ENCODE data around the gene B4GALT4. TPM values are rescaled to one million over a fixed set of nuclear protein-coding genes. Genes with fewer than 3 reads are reported as not detected.

B4GALT4 gene
- total RNA-seq, 3 donors from 2014 or later (not counting 1 experiment from before 2014, with no cell fraction given) = 35.1 to 54.1 (median 48.8) TPM

DNA sequence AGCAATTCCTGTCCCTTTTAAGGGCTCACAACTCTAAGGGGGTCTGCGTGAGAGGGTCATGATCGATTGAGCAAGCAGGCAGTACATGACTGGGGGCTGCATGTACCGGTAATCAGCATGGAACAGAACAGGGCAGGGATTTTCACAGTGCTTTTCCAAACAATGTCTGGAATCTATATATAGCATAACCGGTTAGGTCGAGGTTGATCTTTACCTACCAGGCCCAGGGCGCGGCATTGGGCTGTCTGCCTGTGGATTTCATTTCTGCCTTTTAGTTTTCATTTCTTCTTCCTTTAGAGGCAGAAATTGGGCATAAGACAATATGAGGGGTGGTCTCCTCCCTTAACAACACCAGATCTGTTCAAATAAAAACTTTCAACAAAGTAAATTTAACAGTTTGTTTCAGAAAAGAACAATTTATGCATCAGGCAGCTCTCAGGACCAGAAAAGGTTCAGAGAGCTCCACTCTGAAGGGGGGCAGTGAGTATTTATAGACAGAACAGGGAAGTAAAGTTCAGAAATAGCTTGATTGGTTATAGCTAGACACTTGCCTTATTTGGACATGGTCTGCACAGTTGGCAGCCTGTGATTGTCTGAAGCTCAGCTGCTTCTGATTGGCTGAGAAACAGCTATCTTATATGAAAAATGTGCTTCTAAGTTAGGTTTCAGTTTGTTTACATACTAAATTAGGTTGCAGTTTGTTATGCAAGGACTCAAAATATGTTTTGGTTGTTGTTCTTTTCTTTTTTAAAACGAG is 17.2 kb upstream of the B4GALT4 start:
- intact Hi-C loops (cut with micrococcal nuclease) = no loop called here
- H3K27me3 Mint-ChIP-seq (ENCODE audit: low read depth in 2 of 2) = peaks cover 7 to 18% of the 10 kb centered on the region in 2 donors

GRCh38 chr3:119257111-119257510 is 16.4 kb upstream of the B4GALT4 start:
- no peak overlapping the region for H3K27ac Mint-ChIP-seq
- 91% methylated on average over 2 of the region's 2 CpGs for WGBS (ENCODE audit: insufficient coverage)
- intact Hi-C loops (cut with micrococcal nuclease) = no loop called here
- DNase-seq (no peak), ATAC-seq (no peak)
- H3K27ac ChIP-seq (ENCODE audit: low read length) = no peak overlapping the region
- H3K27me3 Mint-ChIP-seq (ENCODE audit: low read depth in 2 of 2) = peaks cover 7 to 18% of the 10 kb centered on the region in 2 donors
- H3K4me1 Mint-ChIP-seq = no peaks in the 10 kb centered on the region
- no peaks in the 10 kb centered on the region for H3K27me3 ChIP-seq (ENCODE audit: control insufficient read depth, insufficient read depth, low read length)
- TF ChIP-seq, protein P1, sequence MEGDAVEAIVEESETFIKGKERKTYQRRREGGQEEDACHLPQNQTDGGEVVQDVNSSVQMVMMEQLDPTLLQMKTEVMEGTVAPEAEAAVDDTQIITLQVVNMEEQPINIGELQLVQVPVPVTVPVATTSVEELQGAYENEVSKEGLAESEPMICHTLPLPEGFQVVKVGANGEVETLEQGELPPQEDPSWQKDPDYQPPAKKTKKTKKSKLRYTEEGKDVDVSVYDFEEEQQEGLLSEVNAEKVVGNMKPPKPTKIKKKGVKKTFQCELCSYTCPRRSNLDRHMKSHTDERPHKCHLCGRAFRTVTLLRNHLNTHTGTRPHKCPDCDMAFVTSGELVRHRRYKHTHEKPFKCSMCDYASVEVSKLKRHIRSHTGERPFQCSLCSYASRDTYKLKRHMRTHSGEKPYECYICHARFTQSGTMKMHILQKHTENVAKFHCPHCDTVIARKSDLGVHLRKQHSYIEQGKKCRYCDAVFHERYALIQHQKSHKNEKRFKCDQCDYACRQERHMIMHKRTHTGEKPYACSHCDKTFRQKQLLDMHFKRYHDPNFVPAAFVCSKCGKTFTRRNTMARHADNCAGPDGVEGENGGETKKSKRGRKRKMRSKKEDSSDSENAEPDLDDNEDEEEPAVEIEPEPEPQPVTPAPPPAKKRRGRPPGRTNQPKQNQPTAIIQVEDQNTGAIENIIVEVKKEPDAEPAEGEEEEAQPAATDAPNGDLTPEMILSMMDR (IDR thresholded peaks at IDR 0.05) = no peak
- no peak overlapping the region for H3K4me3 ChIP-seq (ENCODE audit: low read length)
- H3K36me3 Mint-ChIP-seq = no peaks in the 10 kb centered on the region
- H3K36me3 ChIP-seq (ENCODE audit: control insufficient read depth, insufficient read depth, low read length) = no peaks in the 10 kb centered on the region
- no peaks in the 10 kb centered on the region for H3K4me1 ChIP-seq (ENCODE audit: control insufficient read depth, insufficient read depth, low read length)
- no peaks in the 10 kb centered on the region for H3K9me3 ChIP-seq (ENCODE audit: control insufficient read depth, insufficient read depth, low read length)
- H3K9me3 Mint-ChIP-seq = no peaks in the 10 kb centered on the region
- H3K4me3 Mint-ChIP-seq = no peak overlapping the region

More for the DNA sequence above, 17.2 kb upstream of the B4GALT4 start:
- no peak for DNase-seq
- Histone ChIP-seq H3K4me1 (ENCODE audit: control insufficient read depth, insufficient read depth, low read length) (no peaks in the 10 kb centered on the region), H3K36me3 (ENCODE audit: control insufficient read depth, insufficient read depth, low read length) (no peaks in the 10 kb centered on the region), H3K27ac (ENCODE audit: low read length) (no peak overlapping the region), H3K9me3 (ENCODE audit: control insufficient read depth, insufficient read depth, low read length) (no peaks in the 10 kb centered on the region), H3K27me3 (ENCODE audit: control insufficient read depth, insufficient read depth, low read length) (no peaks in the 10 kb centered on the region), H3K4me3 (ENCODE audit: low read length) (no peak overlapping the region)
- H3K4me1 Mint-ChIP-seq = no peaks in the 10 kb centered on the region
- no peaks in the 10 kb centered on the region for H3K36me3 Mint-ChIP-seq
- no peaks in the 10 kb centered on the region for H3K9me3 Mint-ChIP-seq
- H3K4me3 Mint-ChIP-seq = no peak overlapping the region
- 91% methylated on average over 7 of the region's 8 CpGs for WGBS (ENCODE audit: insufficient coverage)
- ATAC-seq = no peak
- TF ChIP-seq, protein P1 (IDR thresholded peaks at IDR 0.05) = no peak
- H3K27ac Mint-ChIP-seq = no peak overlapping the region

DNA sequence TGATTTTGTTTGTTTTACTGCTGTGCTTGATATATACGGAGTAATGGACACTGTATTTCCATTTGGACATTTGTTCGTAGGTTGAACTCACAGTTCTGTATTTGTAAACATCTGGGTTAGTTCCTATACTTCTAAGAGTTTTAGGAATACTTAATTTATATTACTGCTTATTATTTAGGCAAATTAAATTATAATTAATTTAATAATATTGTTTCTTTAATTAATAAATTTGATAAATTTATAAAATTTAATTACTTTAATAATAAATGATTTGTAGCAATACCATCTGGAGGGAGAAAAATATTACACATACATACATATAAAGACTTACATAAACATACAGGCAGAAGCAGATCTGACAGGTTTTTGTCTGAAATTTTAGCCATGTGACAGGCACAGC is 14.5 kb upstream of the B4GALT4 start:
- H3K4me3 ChIP-seq (ENCODE audit: low read length) = no peak overlapping the region
- Mint-ChIP-seq H3K27ac (no peak overlapping the region), H3K4me1 (no peaks in the 10 kb centered on the region), H3K9me3 (no peaks in the 10 kb centered on the region), H3K27me3 (ENCODE audit: low read depth in 2 of 2) (peaks cover 4 to 15% of the 10 kb centered on the region in 2 donors), H3K36me3 (no peaks in the 10 kb centered on the region), H3K4me3 (no peak overlapping the region)
- intact Hi-C loops (cut with micrococcal nuclease) = no loop called here
- WGBS (ENCODE audit: insufficient coverage) = 87% methylated on average over 2 of the region's 2 CpGs
- no peaks in the 10 kb centered on the region for H3K9me3 ChIP-seq (ENCODE audit: control insufficient read depth, insufficient read depth, low read length)
- no peaks in the 10 kb centered on the region for H3K4me1 ChIP-seq (ENCODE audit: control insufficient read depth, insufficient read depth, low read length)
- DNase-seq (no peak), ATAC-seq (no peak)
- H3K27ac ChIP-seq (ENCODE audit: low read length) = no peak overlapping the region
- TF ChIP-seq, protein P1 (IDR thresholded peaks at IDR 0.05) = no peak
- no peaks in the 10 kb centered on the region for H3K27me3 ChIP-seq (ENCODE audit: control insufficient read depth, insufficient read depth, low read length)
- H3K36me3 ChIP-seq (ENCODE audit: control insufficient read depth, insufficient read depth, low read length) = no peaks in the 10 kb centered on the region

DNA sequence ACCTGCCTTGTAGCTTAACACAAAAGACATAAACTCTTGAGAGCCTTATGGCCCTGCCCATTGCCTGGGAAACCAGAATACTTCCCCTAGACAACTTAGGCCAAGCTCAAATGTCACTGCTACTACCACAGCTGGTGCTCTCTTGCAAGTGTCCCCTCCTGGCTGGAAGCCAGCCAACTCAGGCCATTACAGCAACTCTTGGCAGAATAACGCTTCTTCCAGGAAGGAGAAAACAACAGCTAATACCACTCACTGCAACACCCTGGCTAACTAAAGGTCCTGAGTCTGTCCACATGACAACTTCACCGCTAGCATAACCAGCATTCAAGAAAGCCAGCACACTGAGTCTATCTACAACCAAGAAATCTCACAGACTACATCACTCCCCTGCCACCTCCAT is 5.1 kb upstream of the B4GALT4 start:
- Mint-ChIP-seq H3K27me3 (ENCODE audit: low read depth in 2 of 2) (peaks cover 11 to 12% of the 10 kb centered on the region in 2 donors), H3K9me3 (peaks cover 0 to 6% of the 10 kb centered on the region in 2 donors), H3K4me1 (peaks cover 0 to 8% of the 10 kb centered on the region in 2 donors), H3K4me3 (no peak overlapping the region), H3K36me3 (no peaks in the 10 kb centered on the region), H3K27ac (no peak overlapping the region)
- ATAC-seq (no peak), DNase-seq (no peak)
- no peaks in the 10 kb centered on the region for H3K9me3 ChIP-seq (ENCODE audit: control insufficient read depth, insufficient read depth, low read length)
- no peaks in the 10 kb centered on the region for H3K36me3 ChIP-seq (ENCODE audit: control insufficient read depth, insufficient read depth, low read length)
- no peak overlapping the region for H3K27ac ChIP-seq (ENCODE audit: low read length)
- TF ChIP-seq, protein P1 (IDR thresholded peaks at IDR 0.05) = no peak
- H3K4me3 ChIP-seq (ENCODE audit: low read length) = no peak overlapping the region
- intact Hi-C loops (cut with micrococcal nuclease) = no loop called here
- 44% methylated on average over 2 of the region's 2 CpGs for WGBS (ENCODE audit: insufficient coverage)
- H3K4me1 ChIP-seq (ENCODE audit: control insufficient read depth, insufficient read depth, low read length) = peaks cover 6% of the 10 kb centered on the region
- H3K27me3 ChIP-seq (ENCODE audit: control insufficient read depth, insufficient read depth, low read length) = no peaks in the 10 kb centered on the region
